Neural cell (in vitro differentiated cells): ENCODE data around the gene CEP20. TPM values are rescaled to one million over a fixed set of nuclear protein-coding genes. Genes with fewer than 3 reads are reported as not detected.

Source experiments
- H2AFZ ChIP-seq: fragments of 200-600, 300-800 bp; sonication (generic), shearing (Covaris generic); 2 replicates; pipeline ENCODE4 v1.6.0; 2014; ENCODE audit warnings: low read depth, mild to moderate bottlenecking, antibody characterized with exemption, low read length, moderate library complexity
- H3F3A ChIP-seq: fragments of 200-600 bp; shearing (Covaris generic); 2 replicates; pipeline ENCODE4 v1.6.1; 2016; ENCODE audit warnings: mild to moderate bottlenecking, moderate library complexity, mixed read lengths, antibody characterized with exemption, low read length; ENCODE audit not compliant: insufficient read depth, poor library complexity, severe bottlenecking
- H3K27ac ChIP-seq: fragments of 200-600, 300-800 bp; sonication (generic), shearing (Covaris generic); 2 replicates; pipeline ENCODE4 v1.5.1; 2014; ENCODE audit warnings: mild to moderate bottlenecking, low read length, moderate library complexity
- H3K27me3 ChIP-seq: fragments of 300-800, 200-600 bp; sonication (generic), shearing (Covaris generic); 2 replicates; pipeline ENCODE4 v1.6.0; 2014; ENCODE audit warnings: mild to moderate bottlenecking, low read depth, low read length, moderate library complexity; ENCODE audit not compliant: insufficient read depth
- H3K36me3 ChIP-seq: fragments of 300-800, 200-600 bp; sonication (generic), shearing (Covaris generic); 2 replicates; pipeline ENCODE4 v1.5.1; 2014; ENCODE audit warnings: mild to moderate bottlenecking, antibody characterized with exemption, low read length, moderate library complexity; ENCODE audit not compliant: insufficient read depth
- H3K4me2 ChIP-seq: fragments of 300-800, 200-600 bp; sonication (generic), shearing (Covaris generic); 2 replicates; pipeline ENCODE4 v1.6.0; 2014; ENCODE audit warnings: mild to moderate bottlenecking, low read length
- H3K4me3 ChIP-seq: fragments of 300-800, 200-600 bp; sonication (generic), shearing (Covaris generic); 2 replicates; pipeline ENCODE4 v1.5.1; 2014; ENCODE audit warnings: mild to moderate bottlenecking, low read length, moderate library complexity
- H3K79me2 ChIP-seq: fragments of 200-600 bp; shearing (Covaris generic); replicated peaks from 2 replicates; pipeline ENCODE4 v1.6.0; 2014; ENCODE audit warnings: mild to moderate bottlenecking, low read length, moderate library complexity; ENCODE audit not compliant: insufficient read depth
- H3K9ac ChIP-seq: fragments of 300-800, 200-600 bp; sonication (generic), shearing (Covaris generic); 2 replicates; pipeline ENCODE4 v1.6.1; 2016; ENCODE audit warnings: mild to moderate bottlenecking, low read length, mixed read lengths
- H3K9me2 ChIP-seq: fragments of 200-600 bp; shearing (Covaris generic); 2 replicates; pipeline ENCODE4 v1.6.1; 2016; ENCODE audit warnings: mild to moderate bottlenecking, low read length, mixed read lengths; ENCODE audit not compliant: insufficient read depth
- H3K9me3 ChIP-seq: fragments of 200-600, 300-800 bp; sonication (generic), shearing (Covaris generic); 2 replicates; pipeline ENCODE4 v1.6.1; 2016; ENCODE audit warnings: mild to moderate bottlenecking, mixed run types, low read length, moderate library complexity, mixed read lengths
- H4K20me1 ChIP-seq: fragments of 200-600 bp; shearing (Covaris generic); 2 replicates; pipeline ENCODE4 v1.6.1; 2016; ENCODE audit warnings: mild to moderate bottlenecking, mixed run types; ENCODE audit not compliant: insufficient read depth
- EP300 ChIP-seq: fragments of 450-650 bp; conservative IDR thresholded peaks from 2 replicates; pipeline ENCODE4 v1.6.1; 2014; ENCODE audit warnings: antibody characterized with exemption, mild to moderate bottlenecking, moderate library complexity; ENCODE audit not compliant: poor library complexity, severe bottlenecking
- EZH2 ChIP-seq: fragments of 200-600, 300-800 bp; shearing (Covaris generic), sonication (generic); IDR thresholded peaks from 2 replicates; pipeline ENCODE4 v1.6.1; 2014; ENCODE audit warnings: antibody characterized with exemption, low read length, borderline replicate concordance, mild to moderate bottlenecking; ENCODE audit not compliant: insufficient read depth, poor library complexity, severe bottlenecking
- MXI1 ChIP-seq: fragments of 450-650 bp; conservative IDR thresholded peaks from 2 replicates; pipeline ENCODE4 v1.6.1; 2014; ENCODE audit warnings: antibody characterized with exemption, mild to moderate bottlenecking; ENCODE audit not compliant: poor library complexity, severe bottlenecking
- POLR2AphosphoS5 ChIP-seq: IDR thresholded peaks from 2 replicates; pipeline ENCODE4 v1.6.1; 2012
- RAD21 ChIP-seq: fragments of 450-650 bp; conservative IDR thresholded peaks from 2 replicates; pipeline ENCODE4 v1.6.1; 2014; ENCODE audit warnings: antibody characterized with exemption, mild to moderate bottlenecking, moderate library complexity
- TAF1 ChIP-seq: IDR thresholded peaks from 2 replicates; pipeline ENCODE4 v1.6.1; 2012; ENCODE audit warnings: low read depth
- polyA plus RNA-seq: library from polyadenylated mRNA; depleted of rRNA; stranded (reverse); fragments of >200 nt; gene quantifications from 2 replicates; pipeline ENCODE4 v1.2.3, GENCODE V29; 2014
- TF ChIP-seq, protein P1 (sequence below): fragments of 450-650 bp; IDR thresholded peaks from 2 replicates; pipeline ENCODE4 v1.5.1; 2014; ENCODE audit warnings: antibody characterized with exemption, mild to moderate bottlenecking, moderate library complexity; ENCODE audit not compliant: poor library complexity, severe bottlenecking
- TF ChIP-seq, protein P2 (sequence below): IDR thresholded peaks from 2 replicates; pipeline ENCODE4 v1.6.1; 2012; ENCODE audit warnings: borderline replicate concordance

The CEP20 gene
- polyA plus RNA-seq, 1 donor from 2014 or later: 59.7 TPM

DNA sequence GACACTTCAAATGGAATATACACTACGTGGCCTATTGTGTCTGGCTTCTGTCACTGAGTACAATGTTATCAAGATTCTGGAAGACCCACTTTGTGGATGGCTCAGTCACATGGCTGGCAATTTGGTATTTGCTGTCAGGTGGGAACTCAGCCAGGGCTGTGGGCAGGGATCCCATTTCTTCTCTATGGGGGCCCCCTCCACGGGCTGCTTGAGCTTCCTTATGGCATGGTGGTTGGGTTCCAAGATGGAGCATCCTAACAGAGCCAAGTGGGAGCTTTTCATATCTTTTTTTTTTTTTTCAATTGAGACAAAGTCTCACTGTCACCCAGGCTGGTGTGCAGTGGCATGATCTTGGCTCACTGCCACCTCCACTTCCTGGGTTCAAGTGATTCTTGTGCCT is 18.0 kb upstream of the CEP20 start:
- H3K4me3 ChIP-seq: no peak overlapping the region
- TF ChIP-seq EP300 (no peak), RAD21 (no peak), EZH2 (no peak), POLR2AphosphoS5 (no peak), TAF1 (no peak), MXI1 (no peak)
- TF ChIP-seq, protein P1, sequence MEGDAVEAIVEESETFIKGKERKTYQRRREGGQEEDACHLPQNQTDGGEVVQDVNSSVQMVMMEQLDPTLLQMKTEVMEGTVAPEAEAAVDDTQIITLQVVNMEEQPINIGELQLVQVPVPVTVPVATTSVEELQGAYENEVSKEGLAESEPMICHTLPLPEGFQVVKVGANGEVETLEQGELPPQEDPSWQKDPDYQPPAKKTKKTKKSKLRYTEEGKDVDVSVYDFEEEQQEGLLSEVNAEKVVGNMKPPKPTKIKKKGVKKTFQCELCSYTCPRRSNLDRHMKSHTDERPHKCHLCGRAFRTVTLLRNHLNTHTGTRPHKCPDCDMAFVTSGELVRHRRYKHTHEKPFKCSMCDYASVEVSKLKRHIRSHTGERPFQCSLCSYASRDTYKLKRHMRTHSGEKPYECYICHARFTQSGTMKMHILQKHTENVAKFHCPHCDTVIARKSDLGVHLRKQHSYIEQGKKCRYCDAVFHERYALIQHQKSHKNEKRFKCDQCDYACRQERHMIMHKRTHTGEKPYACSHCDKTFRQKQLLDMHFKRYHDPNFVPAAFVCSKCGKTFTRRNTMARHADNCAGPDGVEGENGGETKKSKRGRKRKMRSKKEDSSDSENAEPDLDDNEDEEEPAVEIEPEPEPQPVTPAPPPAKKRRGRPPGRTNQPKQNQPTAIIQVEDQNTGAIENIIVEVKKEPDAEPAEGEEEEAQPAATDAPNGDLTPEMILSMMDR: no peak
- TF ChIP-seq, protein P2, sequence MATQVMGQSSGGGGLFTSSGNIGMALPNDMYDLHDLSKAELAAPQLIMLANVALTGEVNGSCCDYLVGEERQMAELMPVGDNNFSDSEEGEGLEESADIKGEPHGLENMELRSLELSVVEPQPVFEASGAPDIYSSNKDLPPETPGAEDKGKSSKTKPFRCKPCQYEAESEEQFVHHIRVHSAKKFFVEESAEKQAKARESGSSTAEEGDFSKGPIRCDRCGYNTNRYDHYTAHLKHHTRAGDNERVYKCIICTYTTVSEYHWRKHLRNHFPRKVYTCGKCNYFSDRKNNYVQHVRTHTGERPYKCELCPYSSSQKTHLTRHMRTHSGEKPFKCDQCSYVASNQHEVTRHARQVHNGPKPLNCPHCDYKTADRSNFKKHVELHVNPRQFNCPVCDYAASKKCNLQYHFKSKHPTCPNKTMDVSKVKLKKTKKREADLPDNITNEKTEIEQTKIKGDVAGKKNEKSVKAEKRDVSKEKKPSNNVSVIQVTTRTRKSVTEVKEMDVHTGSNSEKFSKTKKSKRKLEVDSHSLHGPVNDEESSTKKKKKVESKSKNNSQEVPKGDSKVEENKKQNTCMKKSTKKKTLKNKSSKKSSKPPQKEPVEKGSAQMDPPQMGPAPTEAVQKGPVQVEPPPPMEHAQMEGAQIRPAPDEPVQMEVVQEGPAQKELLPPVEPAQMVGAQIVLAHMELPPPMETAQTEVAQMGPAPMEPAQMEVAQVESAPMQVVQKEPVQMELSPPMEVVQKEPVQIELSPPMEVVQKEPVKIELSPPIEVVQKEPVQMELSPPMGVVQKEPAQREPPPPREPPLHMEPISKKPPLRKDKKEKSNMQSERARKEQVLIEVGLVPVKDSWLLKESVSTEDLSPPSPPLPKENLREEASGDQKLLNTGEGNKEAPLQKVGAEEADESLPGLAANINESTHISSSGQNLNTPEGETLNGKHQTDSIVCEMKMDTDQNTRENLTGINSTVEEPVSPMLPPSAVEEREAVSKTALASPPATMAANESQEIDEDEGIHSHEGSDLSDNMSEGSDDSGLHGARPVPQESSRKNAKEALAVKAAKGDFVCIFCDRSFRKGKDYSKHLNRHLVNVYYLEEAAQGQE: no peak
- no peaks in the 10 kb centered on the region for H3F3A ChIP-seq
- no peaks in the 10 kb centered on the region for H3K36me3 ChIP-seq
- no peaks in the 10 kb centered on the region for H3K9me3 ChIP-seq
- no peaks in the 10 kb centered on the region for H3K9me2 ChIP-seq
- H3K9ac ChIP-seq: no peak overlapping the region
- H3K79me2 ChIP-seq: no peaks in the 10 kb centered on the region
- H3K27me3 ChIP-seq: no peaks in the 10 kb centered on the region
- no peaks in the 10 kb centered on the region for H4K20me1 ChIP-seq
- H3K27ac ChIP-seq: no peak overlapping the region
- H3K4me2 ChIP-seq: no peak overlapping the region
- no peak overlapping the region for H2AFZ ChIP-seq

DNA sequence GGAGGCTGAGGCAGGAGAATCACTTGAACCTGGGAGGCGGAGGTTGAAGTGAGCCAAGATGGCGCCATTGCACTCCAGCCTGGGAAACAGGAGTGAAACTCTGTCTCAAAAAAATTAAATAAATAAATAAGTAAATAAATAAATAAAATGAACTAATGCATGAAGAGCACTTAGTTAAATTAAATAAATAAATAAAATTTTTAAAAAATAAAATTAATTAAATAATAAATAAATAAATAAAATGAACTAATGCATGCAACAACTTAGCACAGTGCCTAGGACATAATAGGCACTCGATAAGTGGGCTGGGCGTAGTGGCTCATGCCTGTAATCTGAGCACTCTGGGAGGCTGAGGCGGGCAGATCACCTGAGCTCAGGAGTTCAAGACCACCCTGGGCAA is 15.6 kb upstream of the CEP20 start:
- H3K4me2 ChIP-seq: no peak overlapping the region
- H3K79me2 ChIP-seq: no peaks in the 10 kb centered on the region
- no peaks in the 10 kb centered on the region for H3K27me3 ChIP-seq
- no peaks in the 10 kb centered on the region for H3K36me3 ChIP-seq
- no peak overlapping the region for H3K9ac ChIP-seq
- H3K9me2 ChIP-seq: no peaks in the 10 kb centered on the region
- no peak overlapping the region for H3K4me3 ChIP-seq
- TF ChIP-seq EZH2 (no peak), MXI1 (no peak), EP300 (no peak), RAD21 (no peak)
- TF ChIP-seq, protein P2: no peak
- H2AFZ ChIP-seq: no peak overlapping the region
- H3K27ac ChIP-seq: no peak overlapping the region
- no peaks in the 10 kb centered on the region for H3K9me3 ChIP-seq
- H4K20me1 ChIP-seq: no peaks in the 10 kb centered on the region
- H3F3A ChIP-seq: no peaks in the 10 kb centered on the region
